ENCODE data around the gene TP73. TPM values are rescaled to one million over a fixed set of nuclear protein-coding genes. Genes with fewer than 3 reads are reported as not detected.

TP73 gene
- total RNA-seq, 1 donor from 2014 or later: 0.05 TPM

GRCh38 chr1:3762151-3762872, 110.0 kb downstream of the TP73 start:
- no peak for DNase-seq (ENCODE audit: low spot score)

GRCh38 chr1:3762873-3763228, 110.5 kb downstream of the TP73 start:
- Mint-ChIP-seq H3K27me3 (ENCODE audit: low read depth) (peaks cover 34% of the 10 kb centered on the region), H3K4me1 (ENCODE audit: low read depth) (no peaks in the 10 kb centered on the region), H3K36me3 (ENCODE audit: low read depth) (no peaks in the 10 kb centered on the region), H3K27ac (ENCODE audit: unreplicated experiment) (no peak overlapping the region), H3K9me3 (ENCODE audit: low read depth) (peaks cover 7% of the 10 kb centered on the region), H3K4me3 (ENCODE audit: unreplicated experiment) (no peak overlapping the region)
- TF ChIP-seq CTCF (IDR thresholded peaks at IDR 0.05): no peak
- DNase-seq (ENCODE audit: low spot score): no peak

More at GRCh38 chr1:3762151-3762872, 110.0 kb downstream of the TP73 start:
- H3K36me3 Mint-ChIP-seq (ENCODE audit: low read depth): no peaks in the 10 kb centered on the region
- H3K27me3 Mint-ChIP-seq (ENCODE audit: low read depth): peaks cover 29% of the 10 kb centered on the region
- peaks cover 7% of the 10 kb centered on the region for H3K9me3 Mint-ChIP-seq (ENCODE audit: low read depth)
- no peaks in the 10 kb centered on the region for H3K4me1 Mint-ChIP-seq (ENCODE audit: low read depth)
- TF ChIP-seq CTCF (IDR thresholded peaks at IDR 0.05): no peak
- H3K27ac Mint-ChIP-seq (ENCODE audit: unreplicated experiment): no peak overlapping the region
- no peak overlapping the region for H3K4me3 Mint-ChIP-seq (ENCODE audit: unreplicated experiment)

- Mint-ChIP-seq H3K4me3 (ENCODE audit: unreplicated experiment) (no peak overlapping the region), H3K27ac (ENCODE audit: unreplicated experiment) (no peak overlapping the region), H3K4me1 (ENCODE audit: low read depth) (no peaks in the 10 kb centered on the region), H3K27me3 (ENCODE audit: low read depth) (peaks cover 34% of the 10 kb centered on the region), H3K36me3 (ENCODE audit: low read depth) (no peaks in the 10 kb centered on the region), H3K9me3 (ENCODE audit: low read depth) (peaks cover 7% of the 10 kb centered on the region)
- no peak for DNase-seq (ENCODE audit: low spot score)
- no peak for TF ChIP-seq CTCF (IDR thresholded peaks at IDR 0.05)
These were observed 111.2 kb downstream of the TP73 start for GRCh38 chr1:3763351-3764125.

DNA sequence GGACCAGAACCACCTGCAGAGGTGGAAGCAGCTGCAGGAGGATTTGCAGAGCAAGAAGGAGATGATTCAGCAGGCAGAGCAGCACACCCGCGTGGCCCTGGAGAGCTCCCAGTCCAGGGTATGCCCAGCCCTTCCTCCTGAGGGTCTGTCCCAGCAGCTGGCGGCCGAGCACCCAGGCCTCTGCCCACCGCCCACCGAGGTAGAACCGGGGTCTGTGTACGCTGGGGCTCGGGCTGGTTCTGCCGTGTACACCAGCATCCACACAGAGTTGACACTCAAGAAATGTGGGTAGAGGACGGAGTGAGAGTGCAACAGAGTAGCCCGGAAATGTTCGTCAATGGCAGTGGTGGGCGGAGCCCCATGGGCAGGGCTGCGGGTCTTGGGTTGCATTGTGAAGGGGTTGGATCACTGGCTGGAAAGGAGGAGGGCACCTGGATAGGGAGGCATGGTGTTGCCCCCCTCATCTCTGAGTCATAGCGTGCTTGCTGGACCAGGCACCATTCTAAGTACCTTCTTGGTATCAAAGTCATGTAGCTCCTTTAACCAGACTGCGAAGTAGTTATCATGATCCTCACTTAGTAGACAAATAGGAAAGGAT, 115.1 kb downstream of the TP73 start:
- Mint-ChIP-seq H3K36me3 (ENCODE audit: low read depth) (no peaks in the 10 kb centered on the region), H3K4me1 (ENCODE audit: low read depth) (no peaks in the 10 kb centered on the region), H3K4me3 (ENCODE audit: unreplicated experiment) (no peak overlapping the region), H3K9me3 (ENCODE audit: low read depth) (no peaks in the 10 kb centered on the region), H3K27ac (ENCODE audit: unreplicated experiment) (no peak overlapping the region), H3K27me3 (ENCODE audit: low read depth) (peaks cover 21% of the 10 kb centered on the region)
- no peak for TF ChIP-seq CTCF (IDR thresholded peaks at IDR 0.05)
- DNase-seq (ENCODE audit: low spot score): no peak

- Mint-ChIP-seq H3K27me3 (ENCODE audit: low read depth) (peaks cover 19% of the 10 kb centered on the region), H3K27ac (ENCODE audit: unreplicated experiment) (no peak overlapping the region), H3K36me3 (ENCODE audit: low read depth) (no peaks in the 10 kb centered on the region), H3K9me3 (ENCODE audit: low read depth) (no peaks in the 10 kb centered on the region), H3K4me3 (ENCODE audit: unreplicated experiment) (no peak overlapping the region), H3K4me1 (ENCODE audit: low read depth) (no peaks in the 10 kb centered on the region)
- no peak for TF ChIP-seq CTCF (IDR thresholded peaks at IDR 0.05)
- DNase-seq (ENCODE audit: low spot score): no peak
These were observed 116.6 kb downstream of the TP73 start for GRCh38 chr1:3768811-3769390.
